Kidney (tissue), 14 donors: ENCODE data around the gene ERC2. TPM values are rescaled to one million over a fixed set of nuclear protein-coding genes. Genes with fewer than 3 reads are reported as not detected.

Experiments
- DNase-seq, 5 donors: peaks; one replicate each; pipeline ENCODE4 v3.0.0-alpha.2; 2013 to 2020
- FAIRE-seq: peaks from 2 replicates; lab custom pipeline; 2012; peaks lifted over from hg19 to GRCh38; lab: Jason Lieb, UNC
- H3K27ac ChIP-seq, 2 donors: one replicate each; pipeline ENCODE4 v1.7.0; 2013; ENCODE audit warnings: low read depth in 2 of 2, low read length in 2 of 2, inconsistent platforms in 1 of 2
- H3K27me3 ChIP-seq: one replicate; pipeline ENCODE4 v1.7.1; 2013; ENCODE audit warnings: low read length, inconsistent platforms; ENCODE audit not compliant: control insufficient read depth, insufficient read depth
- H3K36me3 ChIP-seq, 3 donors: one replicate each; pipeline versions ENCODE4 v1.7.0 to v1.7.1; 2013; ENCODE audit warnings: low read length in 3 of 3, control low read depth in 1 of 3, inconsistent platforms in 1 of 3; ENCODE audit not compliant: insufficient read depth in 3 of 3, control insufficient read depth in 2 of 3
- H3K4me1 ChIP-seq, 3 donors: one replicate each; pipeline versions ENCODE4 v1.7.0 to v1.7.1; 2013; ENCODE audit warnings: low read length in 3 of 3, inconsistent platforms in 1 of 3, low read depth in 1 of 3; ENCODE audit not compliant: control insufficient read depth in 2 of 3, insufficient read depth in 2 of 3
- H3K4me3 ChIP-seq, 3 donors: one replicate each; pipeline versions ENCODE4 v1.7.0 to v1.8.1; 2013; ENCODE audit warnings: low read length in 3 of 3, control low read depth in 1 of 3, inconsistent platforms in 1 of 3
- H3K9ac ChIP-seq, 3 donors: one replicate each; pipeline versions ENCODE4 v1.7.0 to v1.7.1; 2013; ENCODE audit warnings: low read length in 3 of 3, control low read depth in 1 of 3, inconsistent platforms in 1 of 3
- H3K9me3 ChIP-seq, 3 donors: one replicate each; pipeline versions ENCODE4 v1.7.0 to v1.7.1; 2013; ENCODE audit warnings: low read length in 3 of 3, control low read depth in 1 of 3, inconsistent platforms in 1 of 3; ENCODE audit not compliant: control insufficient read depth in 2 of 3, insufficient read depth in 1 of 3
- intact Hi-C: fragments of 100-400 bp; cut with DNase I; formaldehyde crosslinking; loops from one replicate; pipeline ENCODE4 v1.11.1; 2022
- polyA plus RNA-seq: library from polyadenylated mRNA; stranded (reverse); fragments of 350-450 nt; fragmentation: Illumina TruSeq; extraction: RNeasy Lipid Tissue Mini Kit (QIAGEN cat#74804); gene quantifications from one replicate; pipeline ENCODE4 v1.2.3, GENCODE V29; 2014; ENCODE audit warnings: low read depth, low replicate concordance; ENCODE audit not compliant: insufficient read depth
- total RNA-seq: library from RNA; stranded (reverse); fragmentation: NEBNext Ultra II Directional; extraction: Animal tissue kit (Norgen Biotek cat#: 25700); gene quantifications from one replicate; pipeline ENCODE4 v1.2.1, GENCODE V29; 2021
- TF ChIP-seq, protein P1 (sequence below): IDR thresholded peaks from 3 replicates; pipeline ENCODE4 v1.5.1; 2012; ENCODE audit warnings: mild to moderate bottlenecking, moderate library complexity, borderline replicate concordance; ENCODE audit not compliant: insufficient read depth; ENCODE audit errors: extremely low read depth
- donor health status: control.
- donor health status: control.
- donor health status: control.
- donor health status: control.
- donor health status: control.
- donor health status: DM: yes; HTN: yes; CAD: no.
- donor health status: Normal renal cell carcinoma (clear cell type).

Gene ERC2
- total and polyA plus RNA-seq, 2 donors from 2014 or later: 0.92 to 3.8 TPM

DNA sequence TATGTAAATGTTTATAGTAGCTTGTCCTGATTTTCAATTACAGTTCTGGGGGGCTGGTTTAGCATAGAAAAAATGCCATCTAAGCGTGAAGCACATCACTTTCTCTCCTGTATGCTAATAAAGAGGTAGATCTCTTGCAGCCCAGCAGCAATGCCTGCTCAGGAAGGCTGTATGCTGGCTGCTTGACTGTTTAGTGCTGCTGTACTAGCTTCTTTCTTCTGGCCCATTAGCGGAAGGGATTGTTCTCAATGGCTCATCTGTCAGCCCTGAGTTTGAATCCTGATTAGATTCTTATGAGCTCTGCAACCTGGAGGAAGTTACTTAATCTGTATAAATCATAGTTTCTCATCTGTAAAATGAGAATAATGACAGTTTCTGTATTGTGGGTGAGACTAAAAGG is 478.9 kb downstream of the ERC2 start:
- intact Hi-C loops: no loop called here
- no peaks in the 10 kb centered on the region for H3K4me1 ChIP-seq
- H3K4me3 ChIP-seq: no peak overlapping the region
- FAIRE-seq (no peak), DNase-seq (no peak)
- no peak overlapping the region for H3K9ac ChIP-seq
- H3K9me3 ChIP-seq: no peaks in the 10 kb centered on the region
- H3K27ac ChIP-seq: no peak overlapping the region
- TF ChIP-seq, protein P1, sequence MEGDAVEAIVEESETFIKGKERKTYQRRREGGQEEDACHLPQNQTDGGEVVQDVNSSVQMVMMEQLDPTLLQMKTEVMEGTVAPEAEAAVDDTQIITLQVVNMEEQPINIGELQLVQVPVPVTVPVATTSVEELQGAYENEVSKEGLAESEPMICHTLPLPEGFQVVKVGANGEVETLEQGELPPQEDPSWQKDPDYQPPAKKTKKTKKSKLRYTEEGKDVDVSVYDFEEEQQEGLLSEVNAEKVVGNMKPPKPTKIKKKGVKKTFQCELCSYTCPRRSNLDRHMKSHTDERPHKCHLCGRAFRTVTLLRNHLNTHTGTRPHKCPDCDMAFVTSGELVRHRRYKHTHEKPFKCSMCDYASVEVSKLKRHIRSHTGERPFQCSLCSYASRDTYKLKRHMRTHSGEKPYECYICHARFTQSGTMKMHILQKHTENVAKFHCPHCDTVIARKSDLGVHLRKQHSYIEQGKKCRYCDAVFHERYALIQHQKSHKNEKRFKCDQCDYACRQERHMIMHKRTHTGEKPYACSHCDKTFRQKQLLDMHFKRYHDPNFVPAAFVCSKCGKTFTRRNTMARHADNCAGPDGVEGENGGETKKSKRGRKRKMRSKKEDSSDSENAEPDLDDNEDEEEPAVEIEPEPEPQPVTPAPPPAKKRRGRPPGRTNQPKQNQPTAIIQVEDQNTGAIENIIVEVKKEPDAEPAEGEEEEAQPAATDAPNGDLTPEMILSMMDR: no peak
- H3K27me3 ChIP-seq: no peaks in the 10 kb centered on the region
- no peaks in the 10 kb centered on the region for H3K36me3 ChIP-seq

DNA sequence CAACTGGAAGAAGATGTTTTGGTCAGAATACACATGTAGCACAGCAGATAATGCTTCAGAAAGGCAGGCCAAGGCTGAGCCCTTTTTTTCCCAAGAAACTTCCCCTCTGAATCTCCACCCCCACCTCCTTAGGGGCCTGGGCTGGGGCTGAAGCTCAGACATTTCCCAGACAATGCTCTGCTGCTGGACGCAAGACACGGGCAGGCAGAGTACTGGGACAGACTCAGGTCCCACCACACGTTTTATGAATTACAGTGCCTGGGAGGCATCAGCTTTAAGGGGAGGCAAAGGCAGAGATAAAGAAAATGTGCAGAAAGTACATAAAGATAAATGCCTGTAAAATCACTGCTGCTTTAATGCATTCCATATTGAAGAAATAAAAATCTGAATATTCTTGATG is 479.4 kb downstream of the ERC2 start:
- FAIRE-seq (no peak), DNase-seq (peak in 1 of 5 donors; percentile 30)
- TF ChIP-seq, protein P1: no peak
- H3K27me3 ChIP-seq: no peaks in the 10 kb centered on the region
- H3K27ac ChIP-seq: no peak overlapping the region
- H3K9me3 ChIP-seq: no peaks in the 10 kb centered on the region
- H3K4me3 ChIP-seq: no peak overlapping the region
- H3K36me3 ChIP-seq: no peaks in the 10 kb centered on the region
- intact Hi-C loops: no loop called here
- no peaks in the 10 kb centered on the region for H3K4me1 ChIP-seq
- no peak overlapping the region for H3K9ac ChIP-seq

DNA sequence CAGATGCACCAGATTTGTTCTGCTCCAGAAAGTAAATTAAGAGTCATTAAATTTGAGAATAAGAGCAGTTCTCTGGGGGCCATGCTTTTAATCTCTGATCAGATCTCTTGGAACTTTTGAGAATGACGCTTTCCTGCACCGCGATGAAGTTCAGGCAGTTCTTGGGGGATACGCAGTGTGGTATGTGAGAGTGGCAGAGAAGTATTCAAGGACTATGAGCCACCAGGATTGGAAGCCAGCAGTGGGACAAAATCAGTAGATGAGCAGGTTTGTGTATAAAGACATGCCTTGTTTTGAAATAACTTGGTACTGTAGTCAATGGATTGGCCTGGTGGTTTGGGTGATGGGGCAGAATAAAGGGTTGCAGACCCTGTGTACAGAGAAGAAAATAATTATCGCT is 483.6 kb downstream of the ERC2 start:
- intact Hi-C loops: no loop called here
- DNase-seq: no peak
- Histone ChIP-seq H3K27me3 (no peaks in the 10 kb centered on the region), H3K36me3 (no peaks in the 10 kb centered on the region), H3K4me3 (no peak overlapping the region), H3K27ac (no peak overlapping the region), H3K4me1 (no peaks in the 10 kb centered on the region), H3K9me3 (no peaks in the 10 kb centered on the region), H3K9ac (no peak overlapping the region)
- TF ChIP-seq, protein P1: no peak
- no peak for FAIRE-seq

DNA sequence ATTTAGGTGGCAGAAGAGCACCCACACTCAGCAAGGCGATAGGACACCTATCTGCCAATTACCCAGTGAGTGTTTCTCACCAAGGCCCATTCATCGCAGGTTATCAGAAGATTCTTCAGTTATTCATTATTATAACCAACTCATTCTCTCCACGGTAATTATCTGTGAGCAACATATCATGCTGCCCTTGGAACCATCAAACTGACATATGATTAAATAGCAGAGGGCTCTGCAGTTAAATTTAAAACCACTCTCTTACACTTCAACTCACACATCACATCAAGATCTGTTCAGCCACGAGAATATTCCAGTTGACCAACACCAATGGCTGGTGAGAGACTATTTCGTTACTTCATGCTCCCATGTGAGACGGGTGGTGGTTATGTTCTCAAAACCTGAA is 489.3 kb downstream of the ERC2 start:
- FAIRE-seq: no peak
- Histone ChIP-seq H3K9me3 (no peaks in the 10 kb centered on the region), H3K4me3 (no peak overlapping the region), H3K27me3 (no peaks in the 10 kb centered on the region), H3K36me3 (no peaks in the 10 kb centered on the region), H3K27ac (no peak overlapping the region), H3K9ac (no peak overlapping the region), H3K4me1 (no peaks in the 10 kb centered on the region)
- TF ChIP-seq, protein P1: no peak
- DNase-seq: no peak
- intact Hi-C loops: no loop called here
